ENCODE measurements around the gene JPT1. TPM values are rescaled to one million over a fixed set of nuclear protein-coding genes. Genes with fewer than 3 reads are reported as not detected.
A peak's percentile ranks its signal among the peaks of the same experiment; 100 is the strongest.

The JPT1 gene
- total and polyA plus RNA-seq, 2 experiments from 2014 or later = 278 to 903 TPM

GRCh38 chr17:75153780-75154194, 525 bp downstream of the JPT1 start:
- peaks cover 23% of the 10 kb centered on the region for H3F3A ChIP-seq (replicated peaks; ENCODE audit: low read depth)
- Mint-ChIP-seq H3K27ac (peak overlapping the region; percentile 87), H3K27me3 (ENCODE audit: insufficient read depth, low read depth, poor library complexity) (peaks cover 17% of the 10 kb centered on the region), H3K4me3 (peak overlapping the region; percentile 93), H3K4me1 (peaks cover 31% of the 10 kb centered on the region), H3K36me3 (ENCODE audit: low read depth) (peaks cover 32% of the 10 kb centered on the region), H3K9me3 (peaks cover 2% of the 10 kb centered on the region; the same call in 1 of the 3 replicates)
- H4K20me1 ChIP-seq (replicated peaks; ENCODE audit: insufficient read depth) = peaks cover 36% of the 10 kb centered on the region
- no peaks in the 10 kb centered on the region for H3K27me3 ChIP-seq (ENCODE audit: insufficient read depth)
- H3K79me2 ChIP-seq (replicated peaks; ENCODE audit: insufficient read depth) = peaks cover 54% of the 10 kb centered on the region
- H3K4me2 ChIP-seq = peak overlapping the region; percentile 79
- H3K4me3 ChIP-seq = peak overlapping the region; percentile 63
- H3K27ac ChIP-seq (ENCODE audit: low read depth) = no peak overlapping the region
- no peak for TF ChIP-seq NANOG (IDR thresholded peaks at IDR 0.05; ENCODE audit: borderline replicate concordance)
- TF ChIP-seq ZNF114 (CRISPR knock-in tag; IDR thresholded peaks at IDR 0.05) = no peak
- TF ChIP-seq STAT1 (IDR thresholded peaks at IDR 0.05; ENCODE audit: unreplicated experiment) = no peak
- TF ChIP-seq CTCF (conservative IDR thresholded peaks at IDR 0.05; ENCODE audit: low read depth in 2 of 2) = no peak
- no peak for TF ChIP-seq JUNB (IDR thresholded peaks at IDR 0.05; ENCODE audit: unreplicated experiment)
- TF ChIP-seq ZNF462 (CRISPR knock-in tag; IDR thresholded peaks at IDR 0.05) = no peak
- no peak for TF ChIP-seq REST (IDR thresholded peaks at IDR 0.05; ENCODE audit: unreplicated experiment)
- no peak for TF ChIP-seq ETS1 (IDR thresholded peaks at IDR 0.05)
- TF ChIP-seq EZH2phosphoT487 (IDR thresholded peaks at IDR 0.05; ENCODE audit: unreplicated experiment) = no peak
- TF ChIP-seq CREB1 (CRISPR knock-in tag; IDR thresholded peaks at IDR 0.05; ENCODE audit: low read depth) = no peak
- TF ChIP-seq EZH2 (IDR thresholded peaks at IDR 0.05; ENCODE audit: low read depth, unreplicated experiment) = no peak
- no peak for TF ChIP-seq POLR2AphosphoS5 (IDR thresholded peaks at IDR 0.05; ENCODE audit: low read depth)
- peaks cover 27% of the 10 kb centered on the region for H3K4me1 ChIP-seq (ENCODE audit: insufficient read depth)
- no peak for DNase-seq (ENCODE audit: low spot score)
- H3K36me3 ChIP-seq (ENCODE audit: insufficient read depth) = peaks cover 3% of the 10 kb centered on the region; the same call in 1 of the 2 replicates
- no peak overlapping the region for H2AFZ ChIP-seq
- ATAC-seq = no peak
- H3K9me2 ChIP-seq (ENCODE audit: insufficient read depth) = no peaks in the 10 kb centered on the region
